DOHH2 (cell line): ENCODE measurements around the gene COX6A2.

Source experiments
- H3F3A ChIP-seq: fragments of 200-600 bp; sonication (generic), shearing (Covaris generic); 2 replicates; pipeline ENCODE4 v1.6.0; 2016; ENCODE audit warnings: antibody characterized with exemption, mild to moderate bottlenecking; ENCODE audit not compliant: control insufficient read depth, insufficient read depth
- H3K27ac ChIP-seq: fragments of 200-600 bp; sonication (generic); 2 replicates; pipeline ENCODE4 v1.5.1; 2014; ENCODE audit warnings: low read depth, mild to moderate bottlenecking, low read length, moderate library complexity
- H3K27me3 ChIP-seq: fragments of 200-600 bp; sonication (generic); 2 replicates; pipeline ENCODE4 v1.6.1; 2014; ENCODE audit warnings: mild to moderate bottlenecking, low read length, mixed read lengths; ENCODE audit not compliant: control insufficient read depth
- H3K36me3 ChIP-seq: fragments of 200-600 bp; sonication (generic); 2 replicates; pipeline ENCODE4 v1.6.1; 2014; ENCODE audit warnings: mild to moderate bottlenecking, low read length, moderate library complexity, mixed read lengths; ENCODE audit not compliant: control insufficient read depth
- H3K4me1 ChIP-seq: fragments of 200-600 bp; sonication (generic); 2 replicates; pipeline ENCODE4 v1.6.1; 2014; ENCODE audit warnings: mild to moderate bottlenecking, low read length, mixed read lengths; ENCODE audit not compliant: control insufficient read depth
- H3K4me2 ChIP-seq: fragments of 200-600 bp; sonication (generic); 2 replicates; pipeline ENCODE4 v1.6.0; 2014; ENCODE audit warnings: mild to moderate bottlenecking, low read length, moderate library complexity
- H3K4me3 ChIP-seq: fragments of 200-600 bp; sonication (generic); 2 replicates; pipeline ENCODE4 v1.5.1; 2014; ENCODE audit warnings: mild to moderate bottlenecking, low read length, mixed read lengths
- H3K79me2 ChIP-seq: fragments of 200-600 bp; sonication (generic); 2 replicates; pipeline ENCODE4 v1.6.1; 2014; ENCODE audit warnings: mild to moderate bottlenecking, low read length, mixed read lengths; ENCODE audit not compliant: control insufficient read depth
- H3K9me2 ChIP-seq: fragments of 200-600 bp; sonication (generic); replicated peaks from 2 replicates; pipeline ENCODE4 v1.6.1; 2014; ENCODE audit warnings: mild to moderate bottlenecking, low read length, mixed read lengths; ENCODE audit not compliant: control insufficient read depth
- H3K9me3 ChIP-seq: fragments of 200-600 bp; sonication (generic); 2 replicates; pipeline ENCODE4 v1.6.1; 2014; ENCODE audit warnings: antibody characterized with exemption, low read length, mixed read lengths; ENCODE audit not compliant: control insufficient read depth, insufficient read depth
- H4K20me1 ChIP-seq: fragments of 200-600 bp; sonication (generic); 2 replicates; pipeline ENCODE4 v1.6.0; 2014; ENCODE audit warnings: low read depth, mild to moderate bottlenecking, antibody characterized with exemption, low read length, moderate library complexity; ENCODE audit not compliant: control insufficient read depth, insufficient read depth
- EZH2phosphoT487 ChIP-seq: fragments of 200-600 bp; sonication (generic); IDR thresholded peaks from 2 replicates; pipeline ENCODE4 v1.6.1; 2017; ENCODE audit warnings: borderline replicate concordance, mild to moderate bottlenecking, antibody characterized with exemption, low read length, moderate library complexity, mixed read lengths
- TF ChIP-seq, protein P1 (sequence below): fragments of 200-600 bp; sonication (generic); IDR thresholded peaks from one replicate; pipeline ENCODE4 v1.5.1; 2014; ENCODE audit warnings: antibody characterized with exemption, mild to moderate bottlenecking, low read depth, low read length; ENCODE audit not compliant: poor library complexity, severe bottlenecking

The COX6A2 gene

DNA sequence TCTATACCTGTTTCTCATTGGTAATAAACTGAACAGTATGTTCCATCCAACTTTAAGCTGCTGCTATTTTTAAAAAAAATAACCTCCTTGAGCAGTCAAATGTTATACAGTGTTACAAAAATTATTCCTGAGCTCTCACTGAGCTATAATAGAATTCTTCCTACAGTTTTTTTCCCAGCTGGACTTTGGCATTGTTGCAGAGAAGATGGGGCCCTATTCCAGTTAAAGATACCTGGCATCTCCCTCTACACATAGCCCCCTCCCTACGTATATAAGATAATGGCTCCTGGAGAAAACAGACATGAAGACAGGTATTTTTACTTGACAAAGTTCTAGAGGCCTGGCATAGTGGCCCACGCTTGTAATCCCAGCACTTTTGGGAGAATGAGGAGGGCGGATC lies 1.6 kb upstream of the COX6A2 start:
- H3K9me2 ChIP-seq: no peaks in the 10 kb centered on the region
- no peaks in the 10 kb centered on the region for H3K36me3 ChIP-seq
- H3K4me2 ChIP-seq: no peak overlapping the region
- no peaks in the 10 kb centered on the region for H3K9me3 ChIP-seq
- H3F3A ChIP-seq: no peaks in the 10 kb centered on the region
- H3K4me1 ChIP-seq: no peaks in the 10 kb centered on the region
- H3K27ac ChIP-seq: no peak overlapping the region
- H3K79me2 ChIP-seq: no peaks in the 10 kb centered on the region
- no peaks in the 10 kb centered on the region for H4K20me1 ChIP-seq
- no peaks in the 10 kb centered on the region for H3K27me3 ChIP-seq
- TF ChIP-seq, protein P1, sequence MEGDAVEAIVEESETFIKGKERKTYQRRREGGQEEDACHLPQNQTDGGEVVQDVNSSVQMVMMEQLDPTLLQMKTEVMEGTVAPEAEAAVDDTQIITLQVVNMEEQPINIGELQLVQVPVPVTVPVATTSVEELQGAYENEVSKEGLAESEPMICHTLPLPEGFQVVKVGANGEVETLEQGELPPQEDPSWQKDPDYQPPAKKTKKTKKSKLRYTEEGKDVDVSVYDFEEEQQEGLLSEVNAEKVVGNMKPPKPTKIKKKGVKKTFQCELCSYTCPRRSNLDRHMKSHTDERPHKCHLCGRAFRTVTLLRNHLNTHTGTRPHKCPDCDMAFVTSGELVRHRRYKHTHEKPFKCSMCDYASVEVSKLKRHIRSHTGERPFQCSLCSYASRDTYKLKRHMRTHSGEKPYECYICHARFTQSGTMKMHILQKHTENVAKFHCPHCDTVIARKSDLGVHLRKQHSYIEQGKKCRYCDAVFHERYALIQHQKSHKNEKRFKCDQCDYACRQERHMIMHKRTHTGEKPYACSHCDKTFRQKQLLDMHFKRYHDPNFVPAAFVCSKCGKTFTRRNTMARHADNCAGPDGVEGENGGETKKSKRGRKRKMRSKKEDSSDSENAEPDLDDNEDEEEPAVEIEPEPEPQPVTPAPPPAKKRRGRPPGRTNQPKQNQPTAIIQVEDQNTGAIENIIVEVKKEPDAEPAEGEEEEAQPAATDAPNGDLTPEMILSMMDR: no peak
- TF ChIP-seq EZH2phosphoT487: no peak
- H3K4me3 ChIP-seq: no peak overlapping the region

DNA sequence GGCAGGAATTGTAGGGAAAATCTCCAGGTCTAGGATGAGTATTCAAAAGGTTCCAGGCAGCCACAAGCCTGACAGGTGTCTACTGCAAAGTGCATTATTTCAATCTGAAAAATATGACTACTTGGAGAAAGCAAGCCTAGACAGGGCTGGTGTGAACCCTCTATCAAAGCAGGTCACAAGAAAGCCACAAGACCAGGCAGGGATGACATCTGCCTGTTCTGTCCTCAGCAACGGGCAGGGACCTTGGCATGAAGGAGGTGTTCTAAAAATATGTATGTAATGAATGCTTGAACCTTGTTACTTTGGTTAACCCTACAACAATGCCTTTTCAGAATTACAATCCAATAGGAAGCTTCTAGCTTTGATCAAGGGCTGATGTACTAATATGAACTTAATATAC lies 1.2 kb upstream of the COX6A2 start:
- no peaks in the 10 kb centered on the region for H3K27me3 ChIP-seq
- H3K4me2 ChIP-seq: no peak overlapping the region
- H3K9me3 ChIP-seq: no peaks in the 10 kb centered on the region
- no peaks in the 10 kb centered on the region for H3F3A ChIP-seq
- no peaks in the 10 kb centered on the region for H3K79me2 ChIP-seq
- no peak for TF ChIP-seq EZH2phosphoT487
- TF ChIP-seq, protein P1: no peak
- H3K4me3 ChIP-seq: no peak overlapping the region
- no peaks in the 10 kb centered on the region for H3K9me2 ChIP-seq
- no peak overlapping the region for H3K27ac ChIP-seq
- no peaks in the 10 kb centered on the region for H3K4me1 ChIP-seq
- H4K20me1 ChIP-seq: no peaks in the 10 kb centered on the region
- H3K36me3 ChIP-seq: no peaks in the 10 kb centered on the region

DNA sequence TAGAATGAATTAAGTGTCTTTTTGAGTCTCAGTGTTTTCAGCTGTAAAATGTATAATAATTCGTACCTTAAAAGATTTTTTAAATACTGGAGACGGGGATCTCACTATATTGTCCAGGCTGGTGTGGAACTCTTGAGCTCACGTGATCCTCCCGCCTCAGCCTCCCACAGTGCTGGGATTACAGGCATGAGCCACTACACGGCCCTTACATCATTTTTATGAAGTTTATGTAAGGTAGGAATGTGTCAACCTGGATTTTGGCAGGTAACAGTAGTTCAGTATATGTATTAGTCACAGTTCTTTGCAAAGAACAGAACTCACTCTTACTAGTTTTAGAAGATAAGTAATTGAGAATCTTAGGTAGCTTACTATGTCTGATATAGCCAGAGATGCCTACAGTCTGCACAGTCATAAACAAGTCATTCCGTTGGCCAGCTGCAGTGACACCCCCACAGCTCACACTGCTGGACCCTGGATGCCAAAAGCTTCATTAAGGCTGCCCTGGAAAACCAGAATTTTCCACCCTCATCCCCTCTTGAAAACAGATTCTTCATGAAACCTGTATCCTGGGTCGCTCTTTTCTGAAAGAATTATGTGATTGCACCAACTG lies 583 bp upstream of the COX6A2 start:
- H3F3A ChIP-seq: no peaks in the 10 kb centered on the region
- no peaks in the 10 kb centered on the region for H3K4me1 ChIP-seq
- no peak overlapping the region for H3K4me2 ChIP-seq
- no peaks in the 10 kb centered on the region for H3K9me3 ChIP-seq
- H4K20me1 ChIP-seq: no peaks in the 10 kb centered on the region
- no peaks in the 10 kb centered on the region for H3K79me2 ChIP-seq
- H3K4me3 ChIP-seq: no peak overlapping the region
- no peak overlapping the region for H3K27ac ChIP-seq
- TF ChIP-seq EZH2phosphoT487: no peak
- TF ChIP-seq, protein P1: no peak
- no peaks in the 10 kb centered on the region for H3K36me3 ChIP-seq
- H3K27me3 ChIP-seq: no peaks in the 10 kb centered on the region
- H3K9me2 ChIP-seq: no peaks in the 10 kb centered on the region
